Activated T-helper 1 cell treated with anti-CD3 and anti-CD28 coated beads, Interleukin-2, amount 50 U/mL, for 16 hours (primary cell): ENCODE data around the gene FAM25C.
"Not testable (repeated sequence)": the region's sequence is repeated elsewhere in the genome, so short reads cannot be mapped to it uniquely, and the experiment has no call there.

Experiments
- DNase-seq, 2 donors: peaks; one replicate each; pipeline ENCODE4 v3.0.0-alpha.2; 2020; ENCODE audit warnings: low read depth in 1 of 2, low spot score in 1 of 2

The FAM25C gene

DNA sequence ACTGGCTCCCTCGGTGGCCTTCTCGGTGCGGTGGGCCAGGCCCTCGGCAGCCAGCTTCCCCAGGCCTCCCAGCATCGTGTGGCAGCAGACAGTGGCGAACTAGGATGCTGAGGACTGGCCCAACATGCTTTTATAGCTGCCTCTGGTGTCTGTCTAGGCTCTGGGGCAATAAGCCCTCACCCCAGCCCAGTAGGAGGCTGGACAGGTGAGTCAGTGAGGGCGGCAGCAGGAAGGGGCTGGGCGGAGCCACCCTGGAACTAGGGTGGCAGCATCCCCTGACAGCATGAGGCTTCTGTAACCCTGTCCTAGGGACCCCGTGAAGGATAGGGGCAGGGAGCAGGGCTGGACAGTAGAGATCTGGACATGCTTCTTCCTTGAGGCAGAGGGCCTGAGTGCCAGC is at the start of gene FAM25C:
TSS of gene FAM25C (minus strand) at position 101 of the 400 bp plus-strand sequence. CDS start at position 75, 26 bp downstream.
- DNase-seq = not testable (repeated sequence)

DNA sequence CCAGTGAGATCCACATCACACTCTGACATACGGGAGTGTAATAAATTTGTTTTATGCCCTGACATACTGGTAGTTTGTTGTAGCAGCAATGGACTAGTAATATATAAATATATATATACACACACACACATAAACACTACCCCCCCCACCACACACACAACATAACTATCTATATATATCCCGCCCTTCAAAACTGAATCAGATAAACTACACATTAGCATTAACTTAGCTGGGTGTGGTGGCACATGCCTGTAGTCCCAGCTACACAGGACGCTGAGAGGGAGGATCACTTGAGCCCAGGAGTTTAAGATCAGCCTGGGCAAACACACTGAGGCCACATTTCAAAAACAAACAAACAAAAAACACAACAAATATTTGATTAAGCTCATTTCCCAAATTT is 45.0 kb upstream of the FAM25C start:
- not testable (repeated sequence) for DNase-seq

DNA sequence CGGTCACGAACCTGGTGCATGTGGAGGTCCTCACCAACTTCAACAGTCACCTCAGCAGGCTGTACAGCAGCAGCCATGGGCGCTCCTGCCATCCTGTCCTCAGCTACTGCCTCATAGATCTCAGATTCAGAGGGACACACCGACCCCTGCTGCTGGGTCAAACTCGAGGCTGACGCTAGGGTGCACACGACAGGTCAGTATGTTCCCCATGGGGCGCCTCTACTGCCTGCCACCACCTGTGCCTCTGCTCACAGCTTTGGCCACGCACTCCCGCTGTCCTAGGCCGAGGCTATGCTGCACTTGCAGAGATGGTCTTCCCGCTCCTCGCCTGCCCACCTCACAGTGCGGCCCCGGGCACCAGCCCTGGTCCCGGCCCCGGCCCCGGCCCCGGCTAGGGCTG is 31.8 kb upstream of the FAM25C start:
- not testable (repeated sequence) for DNase-seq

DNA sequence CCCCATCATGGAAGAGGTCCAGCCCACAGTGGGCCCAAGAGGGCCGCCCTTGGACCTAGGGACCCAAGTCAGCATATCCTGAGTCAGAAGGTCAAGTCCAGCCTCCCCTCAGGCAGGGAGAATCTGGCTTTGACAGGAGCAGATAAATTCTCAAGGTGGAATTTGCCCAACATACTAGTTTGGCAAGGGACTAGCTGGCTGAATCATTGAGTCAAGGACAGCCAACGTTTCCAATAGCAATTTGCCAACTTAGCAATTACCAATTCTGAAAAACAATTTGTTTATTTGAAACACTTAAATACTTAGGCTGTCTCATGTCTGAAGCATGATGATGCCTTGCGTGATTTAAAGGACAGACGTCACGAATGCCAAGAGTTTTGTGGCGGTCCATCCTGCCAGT is 2.7 kb upstream of the FAM25C start:
- DNase-seq = not testable (repeated sequence)

DNA sequence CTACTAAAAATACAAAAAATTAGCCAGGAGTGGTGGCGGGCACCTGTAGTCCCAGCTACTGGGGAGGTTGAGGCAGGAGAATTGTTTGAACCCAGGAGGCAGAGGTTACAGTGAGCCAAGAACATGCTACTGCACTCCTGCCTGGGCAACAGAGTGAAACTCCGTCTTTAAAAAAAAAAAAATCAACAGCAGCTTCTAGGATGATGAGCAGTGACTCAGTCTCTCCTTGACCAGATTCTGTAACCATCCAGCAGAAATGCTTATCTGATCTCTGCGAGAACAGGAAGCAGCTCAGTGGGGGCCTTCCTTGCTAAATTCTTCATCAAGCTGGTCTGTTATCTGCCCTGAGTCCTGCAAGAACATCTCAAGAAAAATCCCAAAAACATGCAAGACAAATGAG is 5.5 kb downstream of the FAM25C start:
- not testable (repeated sequence) for DNase-seq

DNA sequence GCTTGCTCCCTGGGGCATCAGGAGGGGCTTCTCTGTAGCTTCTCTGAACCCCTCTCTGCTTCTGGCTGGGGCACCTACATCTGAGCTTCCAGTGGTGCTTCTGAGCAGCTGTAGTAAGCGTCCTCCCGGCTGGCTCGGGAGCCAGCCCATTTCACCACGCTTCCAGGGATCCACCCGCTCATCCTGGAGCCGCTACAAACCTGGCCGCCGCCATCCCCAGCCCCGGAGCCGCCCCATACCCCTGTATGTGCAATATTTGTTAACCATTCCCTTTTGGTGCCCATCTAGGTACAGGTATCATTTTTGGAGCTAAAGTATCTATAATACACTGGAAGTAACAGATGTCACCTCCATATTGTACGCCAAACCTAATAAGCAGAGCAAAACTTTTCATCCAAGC is 7.0 kb downstream of the FAM25C start:
- not testable (repeated sequence) for DNase-seq

DNA sequence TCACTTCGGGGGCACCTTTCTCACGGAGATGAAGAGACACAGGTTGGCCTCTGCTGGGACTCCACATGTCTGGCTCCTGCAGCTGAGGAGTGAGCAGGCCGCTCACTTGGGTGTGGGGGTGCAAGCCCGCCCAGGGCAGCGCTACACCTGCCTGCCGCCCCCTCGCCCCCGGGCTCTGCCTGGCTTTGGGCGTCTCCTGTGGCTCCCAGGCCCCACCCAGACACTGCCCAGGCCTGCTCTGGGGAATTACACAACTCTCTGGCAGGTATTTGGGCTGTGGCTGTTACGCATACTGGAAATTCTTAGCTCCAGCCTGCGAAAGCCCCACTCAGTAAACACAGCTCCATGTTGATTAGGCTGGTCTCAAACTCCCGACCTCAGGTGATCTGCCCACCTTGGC is 7.9 kb downstream of the FAM25C start:
- not testable (repeated sequence) for DNase-seq

DNA sequence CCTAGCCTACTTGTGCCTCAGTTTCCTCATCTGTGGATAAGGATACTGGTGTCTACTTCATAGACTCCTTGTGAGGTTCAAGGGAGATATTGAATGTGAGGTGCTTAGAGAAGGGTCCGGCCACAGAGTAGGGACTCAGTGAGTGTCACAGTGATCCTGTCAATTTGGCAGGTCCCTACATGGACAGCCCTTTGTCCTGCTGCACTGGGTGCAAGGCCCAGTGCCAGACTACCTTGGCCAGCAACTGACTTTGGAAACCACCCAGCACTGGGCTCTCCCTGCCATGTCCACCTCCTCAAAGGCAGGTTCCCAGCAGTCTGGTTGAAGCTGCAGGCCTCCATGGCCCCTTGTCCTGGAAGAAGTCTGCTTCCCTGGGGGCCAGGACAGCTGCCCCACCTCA is 9.5 kb downstream of the FAM25C start:
- not testable (repeated sequence) for DNase-seq

DNA sequence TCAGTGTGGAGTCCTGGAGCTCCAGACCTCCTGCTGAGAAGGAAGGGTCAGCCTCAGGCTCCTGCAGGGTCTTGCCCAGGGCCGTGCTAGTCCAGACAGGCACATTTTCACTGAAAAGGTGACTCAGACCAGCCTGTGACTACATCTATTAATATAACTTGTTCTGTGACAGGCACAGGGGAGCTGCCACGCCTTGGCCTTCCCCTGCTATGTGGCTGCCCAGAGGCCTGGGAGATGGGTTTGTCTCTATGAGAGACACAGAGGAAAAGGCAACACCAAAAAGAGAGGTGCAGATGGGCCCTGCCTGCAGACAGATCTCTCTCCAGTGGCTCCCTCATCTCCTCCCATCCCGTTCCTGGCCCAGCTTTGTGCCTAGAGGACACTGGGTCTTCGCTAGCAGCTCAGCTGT is 10.0 kb downstream of the FAM25C start:
- DNase-seq = not testable (repeated sequence)

DNA sequence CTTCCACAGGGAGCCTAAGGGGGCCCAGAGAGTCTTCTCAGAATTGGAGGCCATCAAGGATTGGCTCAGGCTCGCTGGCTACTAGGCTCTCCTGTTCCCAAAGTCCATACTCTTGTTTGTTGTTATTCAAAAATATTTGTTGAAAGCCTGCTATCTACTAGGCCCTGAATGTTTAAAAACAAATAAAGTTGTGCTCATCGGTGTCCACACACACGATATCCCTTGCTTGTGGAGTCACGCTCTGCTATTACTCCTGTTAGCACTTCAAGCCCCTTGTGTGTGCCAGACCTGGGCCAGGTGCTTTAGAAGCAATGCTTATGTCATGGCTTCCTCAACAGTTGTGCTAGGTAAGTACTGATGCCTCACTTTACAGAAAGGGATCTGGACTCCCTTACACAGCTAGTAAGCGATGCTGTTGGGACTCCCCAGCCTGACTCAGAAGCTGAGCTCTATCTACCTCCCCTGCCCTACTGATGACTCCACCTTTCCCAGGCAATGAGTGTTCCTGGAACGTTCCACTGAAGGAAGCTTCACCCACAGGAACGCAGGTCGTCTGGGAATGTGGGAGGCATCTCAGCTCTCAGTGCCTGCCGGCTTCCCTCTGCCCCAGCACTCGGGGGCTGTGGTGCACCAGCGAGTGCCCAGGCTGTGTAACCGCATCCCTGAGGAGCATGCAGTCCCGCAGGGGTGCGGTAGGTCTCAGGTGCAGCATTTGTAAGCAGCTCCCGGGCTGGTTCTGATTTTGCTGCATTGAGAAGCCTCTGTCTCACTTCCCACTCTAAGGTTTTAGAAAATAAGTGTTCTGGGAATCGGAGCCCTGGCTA is 10.7 kb downstream of the FAM25C start:
- not testable (repeated sequence) for DNase-seq

DNA sequence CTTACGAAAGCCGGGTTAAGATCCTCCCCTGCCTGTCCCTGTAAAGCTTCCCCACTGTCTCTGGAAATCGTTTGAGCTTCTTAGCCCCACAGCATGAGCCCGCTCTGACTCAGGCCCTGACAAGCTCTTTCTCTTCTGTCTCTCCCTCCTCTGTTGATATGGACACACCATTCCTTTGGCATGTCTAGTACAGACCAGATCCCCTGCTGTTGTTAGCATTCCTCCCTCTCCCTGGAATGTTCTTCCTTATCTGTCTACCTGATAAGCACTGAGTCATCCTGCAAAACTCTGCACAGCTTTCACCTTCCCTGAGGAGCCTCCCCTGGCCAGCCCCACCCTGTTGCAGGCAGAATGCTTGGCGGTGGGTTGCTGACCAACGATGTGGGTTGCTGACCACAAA is 11.6 kb downstream of the FAM25C start:
- DNase-seq = not testable (repeated sequence)

DNA sequence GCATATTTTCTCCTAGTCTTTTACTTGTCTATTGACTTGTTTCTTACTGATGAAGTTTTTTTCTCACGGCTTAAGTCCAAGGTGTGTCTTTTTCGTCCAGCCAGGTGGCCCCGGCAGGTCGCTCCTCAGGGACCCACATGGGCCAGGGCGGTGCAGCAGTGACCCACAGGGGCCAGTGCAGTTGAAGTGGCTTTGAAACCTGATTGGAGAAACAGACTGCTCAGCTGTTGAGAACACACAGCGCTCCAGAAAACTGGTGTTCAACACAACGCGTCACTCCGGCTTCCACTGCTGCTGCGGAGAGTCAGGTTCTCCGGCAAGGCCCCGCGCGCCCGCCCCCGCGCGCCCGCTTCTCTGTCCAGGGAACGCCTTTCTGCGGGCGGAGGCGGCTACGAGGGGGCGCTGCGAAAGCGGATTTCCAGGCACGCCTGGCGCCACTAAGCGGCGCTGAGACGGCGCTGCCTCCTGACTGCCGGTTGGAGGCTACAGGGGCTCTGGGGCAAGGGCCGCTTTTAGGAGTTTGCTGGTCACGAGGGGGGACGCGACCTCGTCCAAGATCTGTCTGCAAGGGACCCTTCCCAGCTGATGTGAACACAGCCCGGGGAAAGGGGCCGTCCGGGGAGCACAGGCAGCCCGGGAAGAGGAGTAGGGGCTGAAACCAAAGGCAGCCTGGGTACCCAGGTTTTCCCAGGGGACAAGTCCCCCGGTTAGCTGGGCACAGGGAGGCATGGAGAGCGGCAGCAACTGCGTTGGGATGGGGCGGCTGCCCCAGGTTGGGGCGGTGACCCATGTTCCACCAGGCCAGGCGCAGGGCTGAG is 13.0 kb downstream of the FAM25C start:
- not testable (repeated sequence) for DNase-seq

DNA sequence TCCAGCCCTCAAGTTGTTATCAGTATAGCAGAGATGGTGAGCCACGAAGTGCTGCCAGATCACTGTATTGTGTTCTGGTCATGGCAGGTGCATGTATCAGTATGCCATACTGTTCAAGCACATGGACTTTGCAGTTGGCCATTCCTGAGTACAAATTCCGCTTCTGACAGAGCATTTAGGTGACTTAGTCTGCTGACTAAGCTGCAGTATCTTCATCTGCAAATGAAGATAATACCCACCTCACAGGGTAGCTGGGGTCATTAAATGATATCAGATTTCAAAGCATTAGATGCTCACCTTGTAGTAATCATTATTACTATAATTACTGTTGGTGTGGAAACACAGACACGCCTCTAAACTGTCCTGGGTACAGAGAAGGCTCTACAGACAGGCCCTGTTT is 24.2 kb downstream of the FAM25C start:
- not testable (repeated sequence) for DNase-seq

DNA sequence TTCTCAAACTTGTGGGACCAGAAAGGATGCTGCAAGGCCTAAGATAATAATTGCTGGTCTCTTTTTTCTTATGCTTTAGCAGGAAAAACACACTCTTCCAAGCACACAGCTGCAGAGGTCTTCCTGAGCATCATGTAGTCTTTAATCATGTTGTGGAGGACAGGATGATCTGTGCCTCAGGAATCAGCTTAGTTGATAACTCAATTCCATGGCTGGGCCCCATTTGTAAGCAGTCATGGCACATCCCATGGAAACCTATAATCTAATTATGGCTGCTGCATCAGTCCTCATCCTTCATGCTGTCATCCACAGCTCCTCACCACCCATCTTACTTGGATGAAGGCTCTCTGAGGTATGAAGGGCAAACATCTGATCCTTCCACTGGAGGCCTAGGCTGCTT is 26.5 kb downstream of the FAM25C start:
- not testable (repeated sequence) for DNase-seq

DNA sequence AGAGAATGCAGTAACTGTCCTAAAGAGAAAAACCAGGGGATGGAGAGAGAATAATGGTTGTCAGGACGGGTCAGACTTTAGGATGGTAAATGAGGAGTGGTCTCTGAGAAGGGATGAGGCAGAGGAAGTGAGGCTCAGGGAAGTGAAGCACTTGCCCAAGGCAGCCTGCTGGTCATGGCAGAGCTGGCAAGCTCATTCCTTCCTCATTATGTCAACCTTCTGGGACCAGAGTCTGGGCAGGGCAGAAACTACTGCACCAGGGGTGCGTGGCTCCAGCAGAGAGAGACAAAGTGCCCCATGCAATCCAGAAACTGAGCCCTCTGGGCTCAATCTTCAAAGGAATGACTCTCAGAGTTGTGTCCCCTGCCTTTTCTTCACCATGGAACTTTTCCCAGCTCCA is 27.5 kb downstream of the FAM25C start:
- not testable (repeated sequence) for DNase-seq

DNA sequence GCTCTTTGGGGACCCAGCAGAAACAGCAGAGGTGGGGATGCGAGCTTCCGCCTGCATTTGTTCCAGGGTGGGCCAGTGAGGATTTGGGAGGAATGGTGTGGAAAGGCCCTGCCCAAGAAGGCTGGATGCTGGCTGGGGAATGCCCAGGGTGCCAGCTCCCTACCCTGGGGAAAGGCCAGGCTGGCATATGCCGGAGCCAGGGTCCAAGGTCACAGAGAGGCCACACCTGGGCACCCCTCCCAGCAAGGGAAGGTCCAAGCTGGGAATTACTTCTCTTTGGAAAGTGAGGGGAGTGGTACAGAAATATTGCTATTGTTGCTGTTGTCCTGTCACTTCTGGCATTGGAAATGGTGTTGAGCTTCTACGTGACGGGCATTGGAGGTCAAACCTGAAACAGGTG is 28.0 kb downstream of the FAM25C start:
- not testable (repeated sequence) for DNase-seq

DNA sequence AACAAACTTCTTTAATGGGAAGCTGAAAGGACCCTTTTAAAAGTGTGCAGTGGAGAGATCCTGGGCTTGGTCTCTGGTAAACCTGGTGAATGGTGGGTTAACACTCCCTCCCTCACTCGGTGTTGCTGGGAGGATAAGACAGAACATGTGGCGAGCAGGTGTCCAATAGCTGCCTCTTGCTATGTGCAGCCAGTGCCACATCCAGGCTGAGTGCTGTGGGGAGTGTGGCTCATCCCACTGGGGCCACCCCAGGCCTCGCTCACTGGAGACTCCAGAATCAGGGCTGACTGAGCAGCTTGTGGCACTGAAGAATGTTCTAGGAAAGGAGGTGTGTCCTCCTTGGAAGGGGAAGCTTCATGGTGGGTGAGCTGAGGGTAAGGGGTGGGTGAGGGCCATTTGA is 29.5 kb downstream of the FAM25C start:
- DNase-seq = not testable (repeated sequence)

DNA sequence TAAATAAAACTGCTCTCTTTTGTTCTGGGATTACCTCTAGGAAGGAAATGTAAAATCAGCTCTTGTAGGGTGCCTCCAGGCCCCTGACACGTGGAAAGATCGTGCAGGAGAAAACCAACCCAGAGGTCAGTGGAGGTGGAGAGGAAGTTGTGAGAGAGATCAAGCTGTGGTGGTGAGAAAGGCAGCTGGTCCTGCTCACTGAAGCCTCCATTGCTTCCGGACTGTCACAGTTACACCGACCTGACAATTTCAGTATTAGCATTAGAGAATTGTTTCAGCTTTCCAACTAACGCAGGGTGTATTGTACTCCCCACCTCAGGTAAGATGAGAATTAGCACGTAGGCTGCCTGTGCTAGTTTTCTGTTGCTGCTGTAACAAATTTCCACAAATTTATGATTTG is 30.6 kb downstream of the FAM25C start:
- not testable (repeated sequence) for DNase-seq

DNA sequence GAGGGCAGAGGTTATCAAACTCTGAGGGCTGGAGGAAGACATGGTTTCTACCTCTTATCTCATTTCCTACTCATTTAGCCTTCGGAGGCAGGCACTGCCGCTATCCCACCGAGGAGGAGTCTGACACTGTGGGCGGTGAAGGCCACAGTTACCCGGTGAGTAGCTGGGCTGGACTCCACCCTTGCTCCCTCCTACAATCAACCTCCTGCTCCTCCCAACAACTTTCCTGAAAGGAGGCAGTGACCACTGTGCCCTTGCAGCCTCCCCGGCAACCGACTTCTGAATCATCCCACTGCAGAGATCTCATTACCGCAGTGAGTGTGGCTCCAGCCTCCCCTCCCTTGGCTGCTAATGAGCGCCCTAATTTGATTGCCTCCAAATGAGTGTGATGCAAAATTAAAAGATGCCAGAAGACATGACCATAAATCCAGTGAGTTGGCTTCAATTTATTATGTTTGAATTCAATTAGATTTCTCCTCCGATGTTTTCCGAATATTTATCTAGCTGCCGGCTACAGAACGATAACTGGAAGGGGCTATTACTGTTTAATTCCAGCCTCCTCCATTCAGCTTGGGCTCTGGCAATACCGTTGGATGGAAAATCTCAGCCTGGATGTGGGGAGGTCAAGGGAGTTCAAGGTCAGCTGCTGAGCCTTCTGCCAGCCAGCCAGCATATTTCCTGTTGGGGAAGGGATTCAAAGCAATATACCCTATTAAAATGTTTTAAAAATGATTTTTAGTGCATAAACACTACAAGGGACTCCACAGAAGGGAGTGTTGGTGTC is 35.1 kb downstream of the FAM25C start:
- DNase-seq = not testable (repeated sequence)

DNA sequence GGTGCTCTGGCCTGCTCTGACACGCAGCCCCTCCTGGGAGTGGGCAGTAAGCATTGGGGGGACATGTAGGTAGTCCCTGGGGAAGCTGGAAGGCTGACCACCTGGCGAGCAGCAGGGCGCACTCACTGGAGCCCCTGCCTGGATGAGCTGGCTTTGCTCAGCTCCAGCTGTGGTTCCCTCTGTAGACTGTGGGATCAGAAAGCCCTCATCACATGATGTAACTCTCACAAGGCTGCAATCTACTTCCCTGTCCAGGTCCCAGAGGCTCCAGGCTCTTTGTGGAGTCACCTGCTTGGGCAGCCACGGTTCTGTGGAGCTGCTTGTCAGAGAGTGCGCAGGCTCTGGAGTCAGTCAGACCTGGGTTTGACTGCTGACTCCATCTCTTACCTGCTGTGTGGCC is 36.8 kb downstream of the FAM25C start:
- not testable (repeated sequence) for DNase-seq

DNA sequence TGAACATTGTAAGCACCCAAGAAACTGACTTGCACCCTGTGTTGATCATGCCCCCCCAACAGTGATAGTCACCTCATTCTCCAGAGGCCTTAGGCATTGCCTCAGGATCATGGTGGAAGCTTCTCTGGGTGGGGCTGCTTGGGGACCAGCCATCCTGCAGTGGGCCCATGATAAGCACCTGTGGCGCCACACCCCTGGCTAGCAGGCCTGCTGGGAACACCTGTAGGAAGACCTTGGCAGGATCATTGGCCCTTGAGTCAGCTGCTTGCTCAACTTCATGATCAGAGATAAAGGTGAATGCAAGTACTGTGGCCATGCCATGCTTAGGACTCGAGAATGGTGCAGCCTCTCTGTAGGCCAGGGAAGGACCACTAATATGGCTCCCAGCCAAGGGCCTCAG is 38.9 kb downstream of the FAM25C start:
- not testable (repeated sequence) for DNase-seq
